Left lung (tissue), 10 donors: ENCODE measurements around the gene IL22. TPM values are rescaled to one million over a fixed set of nuclear protein-coding genes. Genes with fewer than 3 reads are reported as not detected.

ENCODE experiments used
- ATAC-seq: fragments of 200-7000 bp; cut with Tn5 transposase; one replicate; pipeline ENCODE4 v1.9.1; 2020; ENCODE audit warnings: moderate library complexity
- DNase-seq, 4 donors: peaks; one replicate each; pipeline ENCODE4 v3.0.0-alpha.2; 2013 to 2020
- H3K27ac ChIP-seq, 2 donors: fragments of 200-600 bp; sonication (generic) in 1 of 2; one replicate each; pipeline versions ENCODE4 v1.5.0 to v1.8.0; 2020 to 2021
- H3K27me3 ChIP-seq, 2 donors: fragments of 200-600 bp; sonication (generic) in 1 of 2; one replicate each; pipeline versions ENCODE4 v1.5.0 to v1.8.0; 2020 to 2021
- H3K36me3 ChIP-seq, 2 donors: fragments of 200-600 bp; sonication (generic) in 1 of 2; one replicate each; pipeline versions ENCODE4 v1.5.0 to v1.8.0; 2020 to 2021
- H3K4me1 ChIP-seq, 2 donors: fragments of 200-600 bp; one replicate each; pipeline ENCODE4 v1.8.0; 2021
- H3K4me3 ChIP-seq, 2 donors: fragments of 200-600 bp; sonication (generic) in 1 of 2; one replicate each; pipeline versions ENCODE4 v1.5.0 to v1.8.0; 2020 to 2021; ENCODE audit warnings: mild to moderate bottlenecking in 1 of 2
- H3K9me3 ChIP-seq, 2 donors: fragments of 200-600 bp; sonication (generic) in 1 of 2; one replicate each; pipeline versions ENCODE4 v1.5.0 to v1.8.0; 2020 to 2021
- CTCF ChIP-seq, 2 donors: fragments of 200-600 bp; sonication (generic) in 1 of 2; IDR thresholded peaks; one replicate each; pipeline versions ENCODE4 v1.5.0 to v1.8.0; 2021; ENCODE audit warnings: antibody characterized with exemption in 2 of 2
- intact Hi-C, 2 donors: fragments of 100-400 bp; cut with DNase I; formaldehyde crosslinking; loops; one replicate each; pipeline versions ENCODE4 v1.11.2 to v1.14.2; 2022
- polyA plus RNA-seq, 6 donors: library from polyadenylated mRNA; unstranded; fragments of 120-200 nt; gene quantifications; one replicate each; pipeline ENCODE4 v1.2.1, GENCODE V29; 2013; ENCODE audit not compliant: insufficient read length in 6 of 6
- total RNA-seq, 2 donors: library from RNA; stranded (reverse); fragmentation: NEBNext Ultra II Directional; extraction: Animal tissue kit (Norgen Biotek cat#: 25700); gene quantifications; one replicate each; pipeline ENCODE4 v1.2.1, GENCODE V29; 2021
- donor health status: DM: no; HTN: yes; CAD: no.
- donor health status: DM: no; HTN: no; CAD: no.

IL22 gene
- total and polyA plus RNA-seq, 8 donors, result not detected

- TF ChIP-seq CTCF (IDR thresholded peaks at IDR 0.05), result no peak
- intact Hi-C loops, result no loop called here
- no peak overlapping the region for H3K27ac ChIP-seq
- peaks cover 0 to 10% of the 10 kb centered on the region in 2 donors for H3K36me3 ChIP-seq
- no peak overlapping the region for H3K4me3 ChIP-seq
- no peaks in the 10 kb centered on the region for H3K27me3 ChIP-seq
- H3K4me1 ChIP-seq, result peaks cover 0 to 5% of the 10 kb centered on the region in 2 donors
- ATAC-seq (no peak), DNase-seq (no peak)
- no peaks in the 10 kb centered on the region for H3K9me3 ChIP-seq
Measured at GRCh38 chr12:68291396-68292036, 38.1 kb upstream of the IL22 start.

DNA sequence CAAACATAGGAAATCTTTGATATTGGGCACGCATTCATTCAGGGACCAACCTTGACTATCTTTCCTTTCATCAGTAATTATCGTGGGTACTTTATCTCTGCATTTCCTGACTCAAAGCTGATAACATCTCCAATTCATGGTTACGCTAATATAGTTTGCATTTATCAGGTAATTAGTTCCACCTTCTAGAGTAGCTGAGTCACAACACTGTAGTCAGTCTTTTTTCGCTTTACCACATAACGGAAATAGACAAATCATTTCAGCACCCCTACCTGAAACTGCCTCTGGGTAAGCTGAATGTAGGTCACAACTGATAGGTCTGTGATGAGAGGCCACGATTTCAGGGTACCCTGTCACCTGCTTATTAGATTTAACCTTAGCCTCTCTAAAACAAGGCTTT lies 36.7 kb upstream of the IL22 start:
- Histone ChIP-seq H3K4me1 (peaks cover 0 to 5% of the 10 kb centered on the region in 2 donors), H3K36me3 (peaks cover 0 to 1% of the 10 kb centered on the region in 2 donors), H3K9me3 (no peaks in the 10 kb centered on the region), H3K4me3 (no peak overlapping the region), H3K27me3 (no peaks in the 10 kb centered on the region), H3K27ac (no peak overlapping the region)
- TF ChIP-seq CTCF (IDR thresholded peaks at IDR 0.05), result no peak
- DNase-seq (no peak), ATAC-seq (no peak)
- intact Hi-C loops, result no loop called here

DNA sequence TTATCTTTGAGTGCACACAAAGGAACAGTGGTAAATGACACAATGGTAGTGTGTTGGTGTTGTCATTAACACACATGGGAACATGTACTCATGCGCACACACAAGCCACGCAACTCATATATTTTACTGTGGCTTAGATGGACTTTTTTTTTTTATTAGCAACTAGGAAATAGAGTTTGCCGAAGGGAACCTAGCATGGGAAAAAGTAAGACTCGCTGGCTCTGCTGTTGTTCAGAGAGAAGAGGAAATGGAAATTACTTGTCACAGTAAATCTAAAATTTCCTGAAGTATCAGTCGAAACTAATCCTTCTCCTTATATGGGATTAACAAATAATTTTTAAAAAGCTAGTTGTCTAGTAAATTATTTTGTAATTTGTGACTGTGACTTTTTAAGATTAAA lies 33.7 kb upstream of the IL22 start:
- DNase-seq (no peak), ATAC-seq (no peak)
- Histone ChIP-seq H3K4me3 (no peak overlapping the region), H3K27me3 (no peaks in the 10 kb centered on the region), H3K4me1 (no peaks in the 10 kb centered on the region), H3K27ac (no peak overlapping the region), H3K36me3 (no peaks in the 10 kb centered on the region), H3K9me3 (no peaks in the 10 kb centered on the region)
- no peak for TF ChIP-seq CTCF (IDR thresholded peaks at IDR 0.05)
- intact Hi-C loops, result no loop called here

DNA sequence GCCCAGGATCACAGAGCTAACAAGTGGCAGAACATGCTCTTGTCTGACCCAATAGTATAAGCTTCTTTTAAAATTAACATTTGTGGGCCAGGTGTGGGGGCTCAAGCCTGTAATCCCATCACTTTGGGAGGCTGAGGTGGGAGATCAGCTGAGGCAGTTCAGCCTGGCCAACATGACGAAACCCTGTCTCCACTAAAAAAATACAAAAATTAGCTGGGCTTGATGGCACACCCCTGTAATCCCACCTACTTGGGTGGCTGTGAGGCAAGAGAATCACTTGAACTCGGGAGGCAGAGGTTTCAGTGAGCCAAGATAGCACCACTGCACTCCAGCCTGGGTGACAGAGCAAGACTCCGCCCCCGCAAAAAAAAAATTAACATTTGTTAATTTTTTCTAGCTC lies 33.0 kb upstream of the IL22 start:
- H3K27ac ChIP-seq, result no peak overlapping the region
- intact Hi-C loops, result no loop called here
- no peak overlapping the region for H3K4me3 ChIP-seq
- no peak for ATAC-seq
- no peak for DNase-seq
- H3K4me1 ChIP-seq, result no peaks in the 10 kb centered on the region
- H3K9me3 ChIP-seq, result no peaks in the 10 kb centered on the region
- H3K36me3 ChIP-seq, result no peaks in the 10 kb centered on the region
- no peaks in the 10 kb centered on the region for H3K27me3 ChIP-seq
- no peak for TF ChIP-seq CTCF (IDR thresholded peaks at IDR 0.05)

- no peak for DNase-seq
- H3K27ac ChIP-seq, result no peak overlapping the region
- intact Hi-C loops, result no loop called here
- no peaks in the 10 kb centered on the region for H3K27me3 ChIP-seq
- ATAC-seq, result no peak
- TF ChIP-seq CTCF (IDR thresholded peaks at IDR 0.05), result no peak
- H3K36me3 ChIP-seq, result no peaks in the 10 kb centered on the region
- no peaks in the 10 kb centered on the region for H3K9me3 ChIP-seq
- H3K4me3 ChIP-seq, result no peak overlapping the region
- no peaks in the 10 kb centered on the region for H3K4me1 ChIP-seq
Measured at GRCh38 chr12:68285541-68285940, 32.1 kb upstream of the IL22 start.
